GM21576 (cell line): ENCODE measurements around the gene STX17.
"Not testable (repeated sequence)": the region's sequence is repeated elsewhere in the genome, so short reads cannot be mapped to it uniquely, and the experiment has no call there.

Experiments used
- ATAC-seq: cut with Tn5 transposase; IDR thresholded peaks from one replicate; pipeline ENCODE4 v1.9.1; 2021; ENCODE audit warnings: mild to moderate bottlenecking, moderate library complexity; ENCODE audit not compliant: unreplicated experiment

The STX17 gene

GRCh38 chr9:99966716-99967115 is 60.3 kb downstream of the STX17 start:
- no peak for ATAC-seq

GRCh38 chr9:99967457-99967856 is 61.0 kb downstream of the STX17 start:
- ATAC-seq, result no peak

- ATAC-seq, result no peak
Observed at GRCh38 chr9:99970481-99970880, 64.0 kb downstream of the STX17 start.

- ATAC-seq, result no peak
Observed at GRCh38 chr9:99971410-99971809, 65.0 kb downstream of the STX17 start.

- no peak for ATAC-seq
Observed at GRCh38 chr9:99973455-99973854, 67.0 kb downstream of the STX17 start.

GRCh38 chr9:99977033-99977792 is 70.8 kb downstream of the STX17 start:
- no peak for ATAC-seq

GRCh38 chr9:99978221-99978620 is 71.8 kb downstream of the STX17 start:
- no peak for ATAC-seq

GRCh38 chr9:99980598-99980997 is 74.1 kb downstream of the STX17 start:
- no peak for ATAC-seq

GRCh38 chr9:99986642-99987041 is 80.2 kb downstream of the STX17 start:
- ATAC-seq, result no peak

GRCh38 chr9:99990508-99990907 is 84.1 kb downstream of the STX17 start:
- ATAC-seq, result not testable (repeated sequence)

GRCh38 chr9:99998266-99998665 is 91.8 kb downstream of the STX17 start:
- ATAC-seq, result no peak

GRCh38 chr9:99998866-99999265 is 92.4 kb downstream of the STX17 start:
- ATAC-seq, result no peak

- no peak for ATAC-seq
Observed at GRCh38 chr9:99999797-100000196, 93.3 kb downstream of the STX17 start.

GRCh38 chr9:100011062-100011681 is 104.7 kb downstream of the STX17 start:
- ATAC-seq, result no peak

DNA sequence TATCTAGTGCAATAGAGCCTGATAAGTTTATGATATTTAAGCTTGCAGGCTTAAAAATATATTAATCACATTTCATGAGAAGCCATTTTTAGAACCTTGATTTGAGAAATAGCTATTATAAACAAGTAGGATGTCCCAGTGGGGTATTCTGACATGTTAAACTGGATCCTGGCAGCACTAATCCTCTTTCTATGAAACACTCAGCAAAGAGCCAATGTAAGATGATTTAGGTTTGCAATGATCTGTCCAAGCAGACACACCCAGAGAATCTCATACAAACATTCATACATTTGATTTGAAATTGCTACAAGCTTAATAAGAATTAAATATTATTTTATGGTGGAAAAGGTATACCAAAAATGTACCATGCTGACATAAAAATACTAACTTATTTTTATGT is 105.8 kb downstream of the STX17 start:
- ATAC-seq, result no peak

DNA sequence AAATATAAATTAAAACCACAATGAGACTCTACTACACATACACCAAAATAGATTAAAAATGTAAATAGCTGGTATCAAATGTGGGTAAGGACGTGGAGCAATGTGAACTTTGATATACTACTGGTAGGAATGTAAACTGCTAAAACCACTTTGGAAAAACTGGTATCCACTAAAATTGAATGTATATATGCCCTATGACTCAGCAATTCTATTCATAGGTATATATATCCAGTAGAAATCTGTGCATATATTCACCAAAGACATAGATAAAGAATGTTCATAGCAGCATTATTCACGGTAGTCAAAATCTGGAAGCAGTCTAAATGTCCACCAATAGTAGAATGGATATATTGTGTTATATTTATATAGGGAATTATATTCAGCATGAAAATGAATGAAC is 107.1 kb downstream of the STX17 start:
- ATAC-seq, result no peak

DNA sequence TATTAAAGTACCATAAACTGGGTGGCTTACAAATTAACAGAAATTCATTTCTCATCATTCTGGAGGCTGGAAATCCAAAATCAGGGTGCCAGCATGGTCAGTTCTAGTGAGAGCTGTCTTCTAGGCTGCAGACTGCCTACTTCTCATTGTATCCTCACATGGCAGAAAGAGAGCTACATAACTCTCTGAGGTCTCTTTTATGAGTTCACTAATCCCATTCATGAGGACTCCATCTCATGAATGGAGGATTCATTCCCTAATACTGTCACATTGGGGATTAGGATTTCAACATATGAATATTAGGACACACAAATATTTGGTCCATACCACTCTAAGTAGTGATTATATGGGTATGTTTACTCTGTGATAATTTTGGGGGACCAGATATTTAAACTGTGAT is 108.4 kb downstream of the STX17 start:
- ATAC-seq, result no peak

DNA sequence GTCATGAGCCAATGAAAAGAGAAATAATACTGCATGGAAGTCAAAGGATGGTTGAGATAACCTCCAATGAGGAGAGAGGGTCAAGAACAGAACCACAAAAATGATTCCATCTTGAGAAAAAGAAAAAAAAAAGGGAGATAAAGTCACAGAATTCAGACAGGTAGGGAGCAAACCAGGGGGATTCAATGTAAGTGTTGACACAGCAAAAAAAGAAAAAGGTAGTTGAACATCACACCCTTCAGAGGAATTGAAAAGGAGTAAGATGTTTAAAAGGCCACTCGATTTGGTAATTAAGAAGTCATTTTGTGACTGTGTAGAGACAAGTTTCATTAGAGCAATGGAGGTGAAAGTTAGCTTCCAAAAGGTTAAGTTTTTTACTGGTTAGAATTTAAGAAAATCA is 113.1 kb downstream of the STX17 start:
- no peak for ATAC-seq
